ENCODE data around the gene PDCD6IP.

Gene PDCD6IP

DNA sequence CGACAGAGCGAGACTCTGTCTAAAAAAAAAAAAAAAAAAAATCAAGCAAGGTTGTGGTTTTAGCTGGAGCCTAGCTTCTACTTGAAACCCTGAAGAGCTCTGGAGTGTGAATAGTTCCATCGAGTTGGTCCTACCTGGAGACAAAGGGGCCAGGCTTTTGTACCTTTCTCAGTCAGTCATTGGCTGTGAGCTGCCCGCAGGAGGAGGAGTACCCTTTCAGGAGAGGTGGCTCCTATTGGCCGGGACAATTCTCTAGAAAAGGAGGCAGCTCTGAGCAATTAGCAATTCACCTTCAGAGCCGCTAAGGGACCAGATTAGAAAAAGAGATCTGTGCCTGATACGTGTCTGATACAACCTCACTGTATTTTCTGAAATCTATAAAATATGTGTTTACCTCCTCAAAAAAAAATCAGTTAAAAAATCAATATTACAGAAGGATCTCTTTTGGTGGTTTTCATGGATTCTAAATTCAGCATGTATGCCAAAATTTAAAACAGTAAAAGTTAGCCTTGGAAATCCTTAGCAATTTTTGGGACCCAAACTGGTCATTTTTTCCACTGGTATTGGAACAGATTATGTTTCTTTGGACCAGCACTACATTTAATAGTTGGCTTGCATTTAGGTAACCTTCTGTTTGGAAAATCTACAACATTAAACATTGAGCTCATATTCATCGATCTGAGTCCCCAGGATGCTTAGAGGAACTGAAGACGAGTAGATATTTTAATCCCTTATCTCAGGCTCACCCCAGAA lies 29.7 kb upstream of the PDCD6IP start (continued):
- TF ChIP-seq, protein P1, sequence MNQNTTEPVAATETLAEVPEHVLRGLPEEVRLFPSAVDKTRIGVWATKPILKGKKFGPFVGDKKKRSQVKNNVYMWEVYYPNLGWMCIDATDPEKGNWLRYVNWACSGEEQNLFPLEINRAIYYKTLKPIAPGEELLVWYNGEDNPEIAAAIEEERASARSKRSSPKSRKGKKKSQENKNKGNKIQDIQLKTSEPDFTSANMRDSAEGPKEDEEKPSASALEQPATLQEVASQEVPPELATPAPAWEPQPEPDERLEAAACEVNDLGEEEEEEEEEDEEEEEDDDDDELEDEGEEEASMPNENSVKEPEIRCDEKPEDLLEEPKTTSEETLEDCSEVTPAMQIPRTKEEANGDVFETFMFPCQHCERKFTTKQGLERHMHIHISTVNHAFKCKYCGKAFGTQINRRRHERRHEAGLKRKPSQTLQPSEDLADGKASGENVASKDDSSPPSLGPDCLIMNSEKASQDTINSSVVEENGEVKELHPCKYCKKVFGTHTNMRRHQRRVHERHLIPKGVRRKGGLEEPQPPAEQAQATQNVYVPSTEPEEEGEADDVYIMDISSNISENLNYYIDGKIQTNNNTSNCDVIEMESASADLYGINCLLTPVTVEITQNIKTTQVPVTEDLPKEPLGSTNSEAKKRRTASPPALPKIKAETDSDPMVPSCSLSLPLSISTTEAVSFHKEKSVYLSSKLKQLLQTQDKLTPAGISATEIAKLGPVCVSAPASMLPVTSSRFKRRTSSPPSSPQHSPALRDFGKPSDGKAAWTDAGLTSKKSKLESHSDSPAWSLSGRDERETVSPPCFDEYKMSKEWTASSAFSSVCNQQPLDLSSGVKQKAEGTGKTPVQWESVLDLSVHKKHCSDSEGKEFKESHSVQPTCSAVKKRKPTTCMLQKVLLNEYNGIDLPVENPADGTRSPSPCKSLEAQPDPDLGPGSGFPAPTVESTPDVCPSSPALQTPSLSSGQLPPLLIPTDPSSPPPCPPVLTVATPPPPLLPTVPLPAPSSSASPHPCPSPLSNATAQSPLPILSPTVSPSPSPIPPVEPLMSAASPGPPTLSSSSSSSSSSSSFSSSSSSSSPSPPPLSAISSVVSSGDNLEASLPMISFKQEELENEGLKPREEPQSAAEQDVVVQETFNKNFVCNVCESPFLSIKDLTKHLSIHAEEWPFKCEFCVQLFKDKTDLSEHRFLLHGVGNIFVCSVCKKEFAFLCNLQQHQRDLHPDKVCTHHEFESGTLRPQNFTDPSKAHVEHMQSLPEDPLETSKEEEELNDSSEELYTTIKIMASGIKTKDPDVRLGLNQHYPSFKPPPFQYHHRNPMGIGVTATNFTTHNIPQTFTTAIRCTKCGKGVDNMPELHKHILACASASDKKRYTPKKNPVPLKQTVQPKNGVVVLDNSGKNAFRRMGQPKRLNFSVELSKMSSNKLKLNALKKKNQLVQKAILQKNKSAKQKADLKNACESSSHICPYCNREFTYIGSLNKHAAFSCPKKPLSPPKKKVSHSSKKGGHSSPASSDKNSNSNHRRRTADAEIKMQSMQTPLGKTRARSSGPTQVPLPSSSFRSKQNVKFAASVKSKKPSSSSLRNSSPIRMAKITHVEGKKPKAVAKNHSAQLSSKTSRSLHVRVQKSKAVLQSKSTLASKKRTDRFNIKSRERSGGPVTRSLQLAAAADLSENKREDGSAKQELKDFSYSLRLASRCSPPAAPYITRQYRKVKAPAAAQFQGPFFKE (tag by site-specific recombination; IDR thresholded peaks at IDR 0.05; ENCODE audit: borderline replicate concordance) = no peak
- TF ChIP-seq ZNF571 (tag by site-specific recombination; IDR thresholded peaks at IDR 0.05) (no peak), ZBTB21 (tag by site-specific recombination; IDR thresholded peaks at IDR 0.05) (no peak)

DNA sequence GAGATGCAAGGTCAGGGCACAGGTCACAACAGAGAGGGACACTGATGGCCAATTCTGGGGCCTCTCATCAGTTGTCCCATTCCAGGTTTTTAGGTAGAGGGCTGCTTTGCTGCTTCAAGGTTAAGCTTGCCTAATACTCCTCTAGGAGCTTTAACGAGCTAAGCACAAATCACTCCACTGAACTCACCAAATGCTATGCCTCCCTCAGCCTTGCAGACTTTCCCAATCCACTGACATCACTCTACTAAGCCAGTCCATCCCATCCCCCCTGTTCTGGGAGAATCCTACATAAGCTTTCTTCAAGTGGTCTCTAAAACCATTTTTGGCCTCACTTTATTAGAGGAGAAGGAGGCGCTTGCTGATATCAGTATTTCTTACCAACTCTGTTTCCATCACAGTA lies 24.8 kb upstream of the PDCD6IP start:
- no peaks in the 10 kb centered on the region for H3K36me3 ChIP-seq (ENCODE audit: control insufficient read depth in 2 of 2, insufficient read depth in 1 of 2, low read length in 2 of 2)

More for the DNA sequence above, 24.8 kb upstream of the PDCD6IP start:
- POLR2A ChIA-PET = no interaction called here
- Histone ChIP-seq H3K4me1 (ENCODE audit: control insufficient read depth, insufficient read depth, low read length) (no peaks in the 10 kb centered on the region), H3K27ac (ENCODE audit: extremely low read depth, low read depth, low read length) (no peak overlapping the region), H3K9me3 (ENCODE audit: control insufficient read depth, insufficient read depth, low read depth, low read length) (no peaks in the 10 kb centered on the region), H3K4me3 (ENCODE audit: low read depth, low read length) (no peak overlapping the region)
- TF ChIP-seq ZNF843 (tag by site-specific recombination; IDR thresholded peaks at IDR 0.05) (no peak), ZNF747 (tag by site-specific recombination; IDR thresholded peaks at IDR 0.05) (no peak), ZNF133 (tag by site-specific recombination; IDR thresholded peaks at IDR 0.05) (no peak), ZNF138 (tag by site-specific recombination; IDR thresholded peaks at IDR 0.05; ENCODE audit: borderline replicate concordance) (no peak), YY2 (tag by site-specific recombination; IDR thresholded peaks at IDR 0.05) (no peak), SCRT1 (tag by site-specific recombination; IDR thresholded peaks at IDR 0.05; ENCODE audit: borderline replicate concordance) (no peak), ZNF76 (tag by site-specific recombination; IDR thresholded peaks at IDR 0.05; ENCODE audit: borderline replicate concordance, low read depth) (no peak), ZSCAN16 (tag by site-specific recombination; IDR thresholded peaks at IDR 0.05) (no peak), ZNF394 (tag by site-specific recombination; IDR thresholded peaks at IDR 0.05; ENCODE audit: borderline replicate concordance) (no peak), ZNF544 (tag by site-specific recombination; IDR thresholded peaks at IDR 0.05) (no peak), GLI4 (tag by site-specific recombination; IDR thresholded peaks at IDR 0.05) (no peak), ZNF677 (tag by site-specific recombination; IDR thresholded peaks at IDR 0.05) (no peak), ZNF350 (tag by site-specific recombination; IDR thresholded peaks at IDR 0.05) (no peak), SP3 (tag by site-specific recombination; IDR thresholded peaks at IDR 0.05) (no peak)
- TF ChIP-seq, protein P2, sequence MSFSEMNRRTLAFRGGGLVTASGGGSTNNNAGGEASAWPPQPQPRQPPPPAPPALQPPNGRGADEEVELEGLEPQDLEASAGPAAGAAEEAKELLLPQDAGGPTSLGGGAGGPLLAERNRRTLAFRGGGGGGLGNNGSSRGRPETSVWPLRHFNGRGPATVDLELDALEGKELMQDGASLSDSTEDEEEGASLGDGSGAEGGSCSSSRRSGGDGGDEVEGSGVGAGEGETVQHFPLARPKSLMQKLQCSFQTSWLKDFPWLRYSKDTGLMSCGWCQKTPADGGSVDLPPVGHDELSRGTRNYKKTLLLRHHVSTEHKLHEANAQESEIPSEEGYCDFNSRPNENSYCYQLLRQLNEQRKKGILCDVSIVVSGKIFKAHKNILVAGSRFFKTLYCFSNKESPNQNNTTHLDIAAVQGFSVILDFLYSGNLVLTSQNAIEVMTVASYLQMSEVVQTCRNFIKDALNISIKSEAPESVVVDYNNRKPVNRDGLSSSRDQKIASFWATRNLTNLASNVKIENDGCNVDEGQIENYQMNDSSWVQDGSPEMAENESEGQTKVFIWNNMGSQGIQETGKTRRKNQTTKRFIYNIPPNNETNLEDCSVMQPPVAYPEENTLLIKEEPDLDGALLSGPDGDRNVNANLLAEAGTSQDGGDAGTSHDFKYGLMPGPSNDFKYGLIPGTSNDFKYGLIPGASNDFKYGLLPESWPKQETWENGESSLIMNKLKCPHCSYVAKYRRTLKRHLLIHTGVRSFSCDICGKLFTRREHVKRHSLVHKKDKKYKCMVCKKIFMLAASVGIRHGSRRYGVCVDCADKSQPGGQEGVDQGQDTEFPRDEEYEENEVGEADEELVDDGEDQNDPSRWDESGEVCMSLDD (tag by site-specific recombination; IDR thresholded peaks at IDR 0.05) = no peak
- TF ChIP-seq, protein P3, sequence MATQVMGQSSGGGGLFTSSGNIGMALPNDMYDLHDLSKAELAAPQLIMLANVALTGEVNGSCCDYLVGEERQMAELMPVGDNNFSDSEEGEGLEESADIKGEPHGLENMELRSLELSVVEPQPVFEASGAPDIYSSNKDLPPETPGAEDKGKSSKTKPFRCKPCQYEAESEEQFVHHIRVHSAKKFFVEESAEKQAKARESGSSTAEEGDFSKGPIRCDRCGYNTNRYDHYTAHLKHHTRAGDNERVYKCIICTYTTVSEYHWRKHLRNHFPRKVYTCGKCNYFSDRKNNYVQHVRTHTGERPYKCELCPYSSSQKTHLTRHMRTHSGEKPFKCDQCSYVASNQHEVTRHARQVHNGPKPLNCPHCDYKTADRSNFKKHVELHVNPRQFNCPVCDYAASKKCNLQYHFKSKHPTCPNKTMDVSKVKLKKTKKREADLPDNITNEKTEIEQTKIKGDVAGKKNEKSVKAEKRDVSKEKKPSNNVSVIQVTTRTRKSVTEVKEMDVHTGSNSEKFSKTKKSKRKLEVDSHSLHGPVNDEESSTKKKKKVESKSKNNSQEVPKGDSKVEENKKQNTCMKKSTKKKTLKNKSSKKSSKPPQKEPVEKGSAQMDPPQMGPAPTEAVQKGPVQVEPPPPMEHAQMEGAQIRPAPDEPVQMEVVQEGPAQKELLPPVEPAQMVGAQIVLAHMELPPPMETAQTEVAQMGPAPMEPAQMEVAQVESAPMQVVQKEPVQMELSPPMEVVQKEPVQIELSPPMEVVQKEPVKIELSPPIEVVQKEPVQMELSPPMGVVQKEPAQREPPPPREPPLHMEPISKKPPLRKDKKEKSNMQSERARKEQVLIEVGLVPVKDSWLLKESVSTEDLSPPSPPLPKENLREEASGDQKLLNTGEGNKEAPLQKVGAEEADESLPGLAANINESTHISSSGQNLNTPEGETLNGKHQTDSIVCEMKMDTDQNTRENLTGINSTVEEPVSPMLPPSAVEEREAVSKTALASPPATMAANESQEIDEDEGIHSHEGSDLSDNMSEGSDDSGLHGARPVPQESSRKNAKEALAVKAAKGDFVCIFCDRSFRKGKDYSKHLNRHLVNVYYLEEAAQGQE (tag by site-specific recombination; IDR thresholded peaks at IDR 0.05) = no peak
- CTCF ChIA-PET = interaction anchor here (0.7 to 1.6 kb wide), 4 partner anchors 13 to 642 kb away, joined by 3 to 6 read pairs (median 4); no protein-coding TSS in a partner anchor
